ENCODE results near the gene ZNF587.
"Not testable (repeated sequence)": the region's sequence is repeated elsewhere in the genome, so short reads cannot be mapped to it uniquely, and the experiment has no call there.

GRCh38 chr19:57869655-57870054 is 20.0 kb downstream of the ZNF587 start:
- TF ChIP-seq CTCF, POLR2AphosphoS5, POLR2A (IDR thresholded peaks at IDR 0.05): not testable (repeated sequence)
